GM18517 (cell line): ENCODE results near the gene SRD5A3.
"Not testable (repeated sequence)": the region's sequence is repeated elsewhere in the genome, so short reads cannot be mapped to it uniquely, and the experiment has no call there.

Experiments
- ATAC-seq: cut with Tn5 transposase; IDR thresholded peaks from one replicate; pipeline ENCODE4 v1.9.1; 2021; ENCODE audit warnings: mild to moderate bottlenecking, moderate library complexity; ENCODE audit not compliant: unreplicated experiment

Gene SRD5A3

GRCh38 chr4:55345054-55345453 is 988 bp upstream of the SRD5A3 start:
- ATAC-seq = no peak

- ATAC-seq = no peak
Observed at GRCh38 chr4:55346851-55347255, 811 bp downstream of the SRD5A3 start.

GRCh38 chr4:55347610-55348228 is 1.7 kb downstream of the SRD5A3 start:
- no peak for ATAC-seq

DNA sequence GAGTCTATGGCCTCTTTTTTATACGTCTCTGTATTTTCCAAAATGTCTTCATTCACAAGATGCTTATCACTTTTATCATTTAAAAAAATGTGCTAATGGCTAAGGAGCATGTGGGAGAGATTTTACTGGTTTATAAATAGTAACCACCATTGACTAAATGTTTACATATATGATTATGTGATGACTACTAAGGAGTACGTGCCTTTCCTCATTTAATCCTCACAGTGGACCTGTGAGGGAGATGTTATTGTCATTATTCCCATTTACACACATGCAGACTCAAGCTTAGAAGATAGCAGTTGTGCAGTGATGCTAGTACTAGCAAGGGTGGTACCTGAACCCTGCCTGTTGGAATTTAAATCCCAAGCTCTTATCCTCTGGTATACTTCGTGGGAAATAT is 2.4 kb downstream of the SRD5A3 start:
- no peak for ATAC-seq

DNA sequence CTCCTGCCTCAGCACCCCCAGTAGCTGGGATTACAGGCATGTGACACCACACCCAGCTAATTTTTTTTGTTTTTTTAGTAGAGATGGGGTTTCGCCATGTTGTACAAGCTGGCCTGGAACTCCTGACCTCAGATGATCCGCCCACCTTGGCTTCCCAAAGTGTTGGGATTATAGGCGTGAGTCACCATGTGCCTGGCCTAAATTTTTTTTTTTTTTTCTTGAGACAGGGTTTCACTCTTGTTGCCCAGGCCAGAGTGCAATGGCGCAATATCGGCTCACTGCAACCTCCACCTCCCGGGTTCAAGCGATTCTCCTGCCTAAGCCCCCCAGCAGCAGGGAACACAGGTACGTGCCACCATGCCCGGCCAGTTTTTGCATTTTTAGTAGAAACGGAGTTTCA is 4.8 kb downstream of the SRD5A3 start:
- ATAC-seq = not testable (repeated sequence)

GRCh38 chr4:55351824-55352223 is 5.8 kb downstream of the SRD5A3 start:
- ATAC-seq = no peak

DNA sequence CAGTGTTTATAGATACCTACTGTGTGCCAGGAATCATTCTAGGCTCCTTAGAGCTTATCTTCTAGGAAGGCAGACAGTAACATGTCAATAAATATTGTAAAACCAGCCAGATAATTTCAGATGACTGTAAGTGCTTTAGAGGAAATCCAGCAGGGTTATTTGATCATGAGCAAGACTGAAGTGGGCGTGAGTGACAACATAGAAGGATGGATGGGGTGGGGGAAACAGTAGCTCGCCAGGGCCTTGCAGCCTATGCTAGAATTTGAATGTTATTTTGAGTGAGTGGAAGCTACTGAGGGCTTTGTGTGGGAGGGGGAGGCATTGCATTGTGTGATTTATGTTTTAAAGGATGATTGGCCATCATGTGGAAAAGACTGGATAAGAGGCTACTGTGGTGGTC is 6.7 kb downstream of the SRD5A3 start:
- no peak for ATAC-seq

DNA sequence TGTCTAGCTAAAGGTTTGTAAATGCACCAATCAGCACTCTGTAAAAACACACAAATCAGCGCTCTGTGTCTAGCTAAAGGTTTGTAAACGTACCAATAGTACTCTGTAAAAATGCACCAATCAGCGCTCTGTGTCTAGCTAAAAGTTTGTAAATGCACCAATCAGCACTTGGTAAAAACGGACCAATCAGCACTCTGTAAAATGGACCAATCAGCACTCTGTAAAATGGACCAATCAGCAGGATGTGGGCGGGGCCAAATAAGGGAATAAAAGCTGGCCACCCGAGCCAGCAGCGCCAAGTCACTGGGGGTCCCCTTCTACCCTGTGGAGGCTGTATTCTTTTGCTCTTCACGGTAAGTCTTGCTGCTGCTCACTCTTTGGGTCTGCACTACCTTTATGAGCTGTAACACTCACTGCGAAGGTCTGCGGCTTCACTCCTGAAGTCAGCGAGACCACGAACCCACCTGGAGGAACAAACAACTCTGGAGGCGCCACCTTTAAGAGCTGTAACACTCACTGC is 7.2 kb downstream of the SRD5A3 start:
- not testable (repeated sequence) for ATAC-seq

DNA sequence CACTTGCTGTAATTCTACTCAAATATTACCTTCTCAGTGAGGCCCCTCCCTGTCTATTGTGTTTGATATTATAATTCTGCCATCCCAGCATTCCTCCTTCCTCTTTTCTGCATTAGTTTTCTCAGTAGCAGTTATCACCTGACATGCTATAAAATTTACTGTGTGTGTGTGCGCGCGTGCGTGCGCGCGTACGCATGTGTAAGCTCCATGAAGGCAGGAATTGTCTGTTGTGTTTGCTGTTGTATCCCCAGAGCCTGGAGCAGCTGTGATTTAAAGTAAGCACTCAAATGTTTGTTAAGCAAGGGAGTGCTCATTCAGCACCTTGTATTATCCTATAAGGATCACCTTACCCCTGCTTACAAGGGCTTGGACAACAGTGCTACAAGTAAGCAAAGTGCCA is 8.6 kb downstream of the SRD5A3 start:
- no peak for ATAC-seq

DNA sequence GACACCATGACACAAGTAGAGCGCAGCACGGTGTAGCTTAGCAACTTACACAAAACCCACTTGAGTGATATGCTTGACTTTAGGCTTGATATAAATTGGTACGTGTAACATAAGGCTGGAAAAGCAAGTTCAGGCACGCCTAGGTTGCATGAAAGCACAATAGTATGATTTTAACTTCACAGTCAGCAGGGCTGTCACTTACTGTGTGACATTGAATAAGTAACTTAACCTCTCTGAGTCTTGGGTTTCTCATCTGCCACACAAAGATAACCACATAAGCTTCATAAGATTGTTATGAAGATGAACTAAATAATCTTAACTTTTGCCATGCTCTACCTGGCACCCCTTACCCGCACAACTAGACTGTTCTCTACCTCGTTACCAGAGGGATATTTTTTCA is 9.5 kb downstream of the SRD5A3 start:
- no peak for ATAC-seq

- ATAC-seq = no peak
Observed at GRCh38 chr4:55356991-55357461, 11.0 kb downstream of the SRD5A3 start.

GRCh38 chr4:55358246-55358645 is 12.2 kb downstream of the SRD5A3 start:
- no peak for ATAC-seq

DNA sequence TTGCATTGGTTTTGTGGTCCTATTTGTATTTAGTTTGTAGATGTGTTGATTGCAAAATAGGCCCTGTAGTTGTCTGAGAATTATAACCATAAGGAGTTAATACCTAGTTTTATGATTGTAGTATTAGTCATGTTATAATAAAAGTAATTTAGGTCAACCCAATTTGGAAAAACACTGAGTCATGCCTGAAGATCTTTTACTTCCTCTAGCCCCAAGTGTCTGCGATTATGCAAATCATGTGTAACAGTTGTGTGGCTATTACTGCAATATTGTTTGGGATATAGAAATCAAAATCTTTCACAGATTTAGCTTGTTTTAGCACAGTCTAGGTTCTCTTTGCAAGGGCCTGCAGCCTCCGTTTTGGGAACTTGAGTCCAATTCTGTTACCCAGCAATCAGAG is 12.6 kb downstream of the SRD5A3 start:
- peak; percentile 77 for ATAC-seq

GRCh38 chr4:55359397-55359916 is 13.4 kb downstream of the SRD5A3 start:
- no peak for ATAC-seq

GRCh38 chr4:55362938-55363337 is 16.9 kb downstream of the SRD5A3 start:
- not testable (repeated sequence) for ATAC-seq

- ATAC-seq = no peak
Observed at GRCh38 chr4:55363691-55364351, 17.8 kb downstream of the SRD5A3 start.

DNA sequence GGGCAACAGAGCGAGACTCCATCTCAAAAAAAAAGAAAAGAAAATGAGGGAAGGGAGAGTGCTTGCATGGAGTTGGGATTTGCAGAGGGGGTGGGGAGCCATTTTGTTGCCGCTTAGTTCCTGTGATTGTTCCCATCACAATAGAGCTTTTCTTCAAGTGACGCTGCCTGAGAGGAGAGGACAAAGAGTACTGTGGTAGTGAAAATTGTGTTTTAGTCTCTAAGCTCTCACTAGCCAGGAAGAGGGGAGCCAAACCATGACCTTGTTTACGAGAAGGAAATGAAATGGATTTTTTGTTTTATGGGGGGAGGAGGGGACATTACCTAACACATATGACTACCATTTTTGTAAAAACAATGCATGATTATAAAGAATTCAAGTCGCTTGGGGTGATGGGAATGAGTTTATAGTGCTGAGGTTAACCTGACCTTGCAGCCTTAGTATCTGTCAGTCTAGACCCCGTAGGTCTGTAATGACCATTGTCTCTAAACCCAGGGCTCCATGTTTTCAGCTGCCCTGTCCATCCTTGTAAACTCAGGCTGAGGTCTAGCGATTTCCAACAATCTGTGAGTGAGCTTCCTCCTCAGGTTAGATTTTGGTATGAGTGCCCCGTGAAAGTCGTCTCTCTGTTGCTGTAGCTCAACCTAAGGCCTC is 18.8 kb downstream of the SRD5A3 start:
- ATAC-seq = no peak

- no peak for ATAC-seq
Observed at GRCh38 chr4:55365345-55365728, 19.3 kb downstream of the SRD5A3 start.

- no peak for ATAC-seq
Observed at GRCh38 chr4:55366621-55367020, 20.6 kb downstream of the SRD5A3 start.

DNA sequence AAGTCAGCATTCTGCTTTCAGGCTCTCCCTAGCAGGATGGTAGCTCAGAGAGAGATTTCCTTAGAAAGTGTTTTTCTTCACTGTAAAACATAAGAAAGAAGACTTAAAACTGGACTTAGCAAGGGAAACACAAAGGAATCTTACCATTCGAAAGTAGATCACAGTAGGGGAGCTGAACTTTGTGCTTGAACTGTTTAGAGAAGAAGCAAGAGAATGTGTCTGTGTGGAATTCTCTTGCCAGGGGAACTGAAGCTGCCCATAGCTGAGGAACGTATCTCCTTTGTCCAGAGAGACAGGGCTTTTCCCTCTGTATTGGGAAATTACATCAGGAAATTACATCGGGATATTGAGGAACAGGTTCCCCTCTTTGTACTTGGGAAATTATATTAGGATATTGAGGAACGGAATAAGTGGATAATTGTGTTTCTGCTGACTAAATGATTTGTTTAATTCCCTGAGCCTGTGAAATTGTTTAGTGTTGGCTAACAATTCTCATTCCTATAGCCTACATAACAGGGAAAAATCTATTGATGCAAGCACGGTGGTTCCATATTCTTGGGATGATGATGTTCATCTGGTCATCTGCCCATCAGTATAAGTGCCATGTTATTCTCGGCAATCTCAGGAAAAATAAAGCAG is 21.2 kb downstream of the SRD5A3 start:
- no peak for ATAC-seq

GRCh38 chr4:55369968-55370367 is 23.9 kb downstream of the SRD5A3 start:
- no peak for ATAC-seq
